ENCODE results near the gene COMP.

DNA sequence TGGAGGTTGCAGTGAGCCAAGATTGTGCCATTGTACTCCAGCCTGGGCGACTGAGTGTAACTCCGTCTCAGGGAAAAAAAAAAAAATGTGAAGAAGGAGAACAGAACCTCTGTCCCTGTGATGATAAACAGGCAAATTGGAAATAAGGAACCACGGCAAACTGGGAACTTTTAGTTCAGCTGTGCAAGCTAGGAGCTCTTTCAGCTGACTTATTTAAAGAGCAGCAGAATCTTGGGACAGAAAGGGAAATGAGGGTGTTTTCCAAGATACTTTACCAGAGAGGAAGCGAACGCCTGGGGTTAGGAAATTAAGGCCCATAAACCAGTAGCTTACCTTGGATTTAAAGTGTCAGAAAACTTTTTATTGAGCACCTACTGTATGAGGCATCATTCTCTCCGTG is 37.7 kb upstream of the COMP start:
- no peak for TF ChIP-seq EP300 (IDR thresholded peaks at IDR 0.05)
- no peak for TF ChIP-seq CTCF (IDR thresholded peaks at IDR 0.05)

Data from suprapubic skin (tissue), 3 donors.